ENCODE results near the gene EXOC4.

The EXOC4 gene

GRCh38 chr7:133606991-133607390 lies 354.1 kb downstream of the EXOC4 start:
- no peak overlapping the region for H3K4me3 ChIP-seq (ENCODE audit: low read depth in 1 of 2, low read length in 2 of 2)
- no peaks in the 10 kb centered on the region for H3K9me3 ChIP-seq (ENCODE audit: low read length)

GRCh38 chr7:133609806-133610205 lies 356.9 kb downstream of the EXOC4 start:
- no peaks in the 10 kb centered on the region for H3K4me1 ChIP-seq (ENCODE audit: insufficient read depth, low read length)
- no peaks in the 10 kb centered on the region for H3K36me3 ChIP-seq (ENCODE audit: insufficient read depth, low read length)
- H3K27ac ChIP-seq (ENCODE audit: low read depth, low read length): no peak overlapping the region
- no peak overlapping the region for H3K9ac ChIP-seq (ENCODE audit: low read length)
- no peak overlapping the region for H3K4me3 ChIP-seq (ENCODE audit: low read depth in 1 of 2, low read length in 2 of 2)
- H3K27me3 ChIP-seq (ENCODE audit: control insufficient read depth in 1 of 2, insufficient read depth in 2 of 2, low read length in 2 of 2): no peaks in the 10 kb centered on the region
- H3K9me3 ChIP-seq (ENCODE audit: low read length): no peaks in the 10 kb centered on the region

More at GRCh38 chr7:133606991-133607390, 354.1 kb downstream of the EXOC4 start:
- Histone ChIP-seq H3K9ac (ENCODE audit: low read length) (no peak overlapping the region), H3K36me3 (ENCODE audit: insufficient read depth, low read length) (no peaks in the 10 kb centered on the region), H3K27ac (ENCODE audit: low read depth, low read length) (no peak overlapping the region), H3K4me1 (ENCODE audit: insufficient read depth, low read length) (no peaks in the 10 kb centered on the region), H3K27me3 (ENCODE audit: control insufficient read depth in 1 of 2, insufficient read depth in 2 of 2, low read length in 2 of 2) (no peaks in the 10 kb centered on the region)

GRCh38 chr7:133611955-133612354 lies 359.1 kb downstream of the EXOC4 start:
- H3K27me3 ChIP-seq (ENCODE audit: control insufficient read depth in 1 of 2, insufficient read depth in 2 of 2, low read length in 2 of 2): no peaks in the 10 kb centered on the region
- no peak overlapping the region for H3K4me3 ChIP-seq (ENCODE audit: low read depth in 1 of 2, low read length in 2 of 2)
- no peaks in the 10 kb centered on the region for H3K9me3 ChIP-seq (ENCODE audit: low read length)
- no peak overlapping the region for H3K27ac ChIP-seq (ENCODE audit: low read depth, low read length)
- no peaks in the 10 kb centered on the region for H3K4me1 ChIP-seq (ENCODE audit: insufficient read depth, low read length)
- H3K36me3 ChIP-seq (ENCODE audit: insufficient read depth, low read length): no peaks in the 10 kb centered on the region
- H3K9ac ChIP-seq (ENCODE audit: low read length): no peak overlapping the region

DNA sequence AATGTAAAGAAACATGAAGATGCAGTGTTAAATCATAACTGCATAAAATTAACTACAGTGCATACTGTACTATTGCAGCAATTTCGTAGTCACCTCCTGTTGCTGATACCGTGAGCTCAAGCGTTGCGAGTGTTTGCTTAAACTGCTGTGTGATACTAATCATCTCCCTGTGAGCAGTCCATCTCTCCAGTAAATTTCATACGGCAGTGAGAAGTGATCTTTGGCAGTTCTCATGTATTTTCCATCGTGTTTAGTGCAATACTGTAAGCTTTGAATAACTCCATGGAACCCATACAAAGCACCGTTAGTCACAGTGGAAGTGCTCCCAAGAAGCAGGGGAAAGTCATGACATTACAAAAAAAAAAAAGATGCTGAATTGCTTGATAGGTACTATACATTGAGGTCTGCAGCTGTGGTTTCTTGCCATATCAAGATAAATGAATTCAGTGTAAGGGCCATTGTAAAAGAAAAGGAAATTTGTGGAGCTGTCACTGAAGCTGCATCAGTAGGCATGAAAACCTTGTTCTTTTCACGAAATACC lies 360.4 kb downstream of the EXOC4 start:
- no peaks in the 10 kb centered on the region for H3K4me1 ChIP-seq (ENCODE audit: insufficient read depth, low read length)
- no peak overlapping the region for H3K9ac ChIP-seq (ENCODE audit: low read length)
- no peaks in the 10 kb centered on the region for H3K9me3 ChIP-seq (ENCODE audit: low read length)
- no peak overlapping the region for H3K4me3 ChIP-seq (ENCODE audit: low read depth in 1 of 2, low read length in 2 of 2)
- H3K27ac ChIP-seq (ENCODE audit: low read depth, low read length): no peak overlapping the region
- H3K36me3 ChIP-seq (ENCODE audit: insufficient read depth, low read length): no peaks in the 10 kb centered on the region
- H3K27me3 ChIP-seq (ENCODE audit: control insufficient read depth in 1 of 2, insufficient read depth in 2 of 2, low read length in 2 of 2): no peaks in the 10 kb centered on the region

- no peak overlapping the region for H3K27ac ChIP-seq (ENCODE audit: low read depth, low read length)
- no peaks in the 10 kb centered on the region for H3K9me3 ChIP-seq (ENCODE audit: low read length)
- H3K9ac ChIP-seq (ENCODE audit: low read length): no peak overlapping the region
- no peaks in the 10 kb centered on the region for H3K27me3 ChIP-seq (ENCODE audit: control insufficient read depth in 1 of 2, insufficient read depth in 2 of 2, low read length in 2 of 2)
- H3K4me3 ChIP-seq (ENCODE audit: low read depth in 1 of 2, low read length in 2 of 2): no peak overlapping the region
- H3K4me1 ChIP-seq (ENCODE audit: insufficient read depth, low read length): no peaks in the 10 kb centered on the region
- no peaks in the 10 kb centered on the region for H3K36me3 ChIP-seq (ENCODE audit: insufficient read depth, low read length)
Measured at GRCh38 chr7:133614251-133614650, 361.4 kb downstream of the EXOC4 start.

DNA sequence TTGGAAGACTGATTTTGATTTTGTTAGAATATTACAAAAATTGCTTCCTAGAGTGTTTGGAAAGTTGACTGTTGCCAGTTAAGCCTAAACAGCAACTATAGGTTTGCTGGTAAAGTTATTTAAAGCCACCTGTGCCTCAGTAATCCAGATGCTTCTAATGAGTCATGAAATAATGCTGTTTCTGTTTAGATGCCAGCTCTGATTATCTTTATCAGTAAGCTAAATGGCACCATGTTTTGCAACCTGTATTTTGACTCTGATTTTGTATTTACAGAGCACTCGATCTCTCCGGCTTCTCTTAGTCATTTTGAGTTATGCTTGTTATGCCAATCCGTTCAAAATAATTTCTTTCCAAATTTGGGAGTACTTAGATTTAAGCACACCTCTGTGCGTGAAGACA lies 366.1 kb downstream of the EXOC4 start:
- Histone ChIP-seq H3K27me3 (ENCODE audit: control insufficient read depth in 1 of 2, insufficient read depth in 2 of 2, low read length in 2 of 2) (no peaks in the 10 kb centered on the region), H3K36me3 (ENCODE audit: insufficient read depth, low read length) (no peaks in the 10 kb centered on the region), H3K4me1 (ENCODE audit: insufficient read depth, low read length) (no peaks in the 10 kb centered on the region), H3K27ac (ENCODE audit: low read depth, low read length) (no peak overlapping the region), H3K4me3 (ENCODE audit: low read depth in 1 of 2, low read length in 2 of 2) (no peak overlapping the region), H3K9me3 (ENCODE audit: low read length) (no peaks in the 10 kb centered on the region), H3K9ac (ENCODE audit: low read length) (no peak overlapping the region)

- no peak overlapping the region for H3K4me3 ChIP-seq (ENCODE audit: low read depth in 1 of 2, low read length in 2 of 2)
- H3K9me3 ChIP-seq (ENCODE audit: low read length): no peaks in the 10 kb centered on the region
- H3K27ac ChIP-seq (ENCODE audit: low read depth, low read length): no peak overlapping the region
- no peaks in the 10 kb centered on the region for H3K4me1 ChIP-seq (ENCODE audit: insufficient read depth, low read length)
- no peaks in the 10 kb centered on the region for H3K36me3 ChIP-seq (ENCODE audit: insufficient read depth, low read length)
- H3K27me3 ChIP-seq (ENCODE audit: control insufficient read depth in 1 of 2, insufficient read depth in 2 of 2, low read length in 2 of 2): no peaks in the 10 kb centered on the region
- H3K9ac ChIP-seq (ENCODE audit: low read length): no peak overlapping the region
Measured at GRCh38 chr7:133619491-133619890, 366.6 kb downstream of the EXOC4 start.

DNA sequence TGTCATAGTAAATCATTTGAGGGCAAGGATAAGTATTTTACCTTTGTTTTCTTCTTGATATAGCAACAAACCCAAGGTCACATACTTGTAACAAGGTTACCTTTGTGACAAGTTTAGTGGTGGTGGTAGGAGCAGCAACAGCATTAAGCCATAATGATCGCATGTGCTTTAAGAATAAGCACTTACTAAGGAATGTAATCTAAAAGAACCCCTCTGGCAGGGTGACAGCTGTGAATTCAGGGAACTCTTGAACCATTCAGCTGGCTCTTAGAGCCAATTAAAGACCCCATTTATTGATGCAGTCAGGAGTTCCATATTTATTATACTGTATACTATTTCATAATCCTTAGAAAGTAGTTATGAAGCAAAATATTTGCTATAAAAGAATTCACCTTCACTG lies 370.8 kb downstream of the EXOC4 start:
- no peaks in the 10 kb centered on the region for H3K9me3 ChIP-seq (ENCODE audit: low read length)
- H3K36me3 ChIP-seq (ENCODE audit: insufficient read depth, low read length): no peaks in the 10 kb centered on the region
- no peak overlapping the region for H3K27ac ChIP-seq (ENCODE audit: low read depth, low read length)
- H3K9ac ChIP-seq (ENCODE audit: low read length): no peak overlapping the region
- no peaks in the 10 kb centered on the region for H3K4me1 ChIP-seq (ENCODE audit: insufficient read depth, low read length)
- H3K27me3 ChIP-seq (ENCODE audit: control insufficient read depth in 1 of 2, insufficient read depth in 2 of 2, low read length in 2 of 2): no peaks in the 10 kb centered on the region
- H3K4me3 ChIP-seq (ENCODE audit: low read depth in 1 of 2, low read length in 2 of 2): no peak overlapping the region

GRCh38 chr7:133625046-133625445 lies 372.2 kb downstream of the EXOC4 start:
- no peak overlapping the region for H3K27ac ChIP-seq (ENCODE audit: low read depth, low read length)
- no peaks in the 10 kb centered on the region for H3K27me3 ChIP-seq (ENCODE audit: control insufficient read depth in 1 of 2, insufficient read depth in 2 of 2, low read length in 2 of 2)
- peaks cover 2% of the 10 kb centered on the region for H3K36me3 ChIP-seq (ENCODE audit: insufficient read depth, low read length)
- no peaks in the 10 kb centered on the region for H3K9me3 ChIP-seq (ENCODE audit: low read length)
- no peaks in the 10 kb centered on the region for H3K4me1 ChIP-seq (ENCODE audit: insufficient read depth, low read length)
- no peak overlapping the region for H3K4me3 ChIP-seq (ENCODE audit: low read depth in 1 of 2, low read length in 2 of 2)
- no peak overlapping the region for H3K9ac ChIP-seq (ENCODE audit: low read length)

GRCh38 chr7:133629701-133630100 lies 376.8 kb downstream of the EXOC4 start:
- no peak overlapping the region for H3K9ac ChIP-seq (ENCODE audit: low read length)
- H3K4me1 ChIP-seq (ENCODE audit: insufficient read depth, low read length): no peaks in the 10 kb centered on the region
- no peak overlapping the region for H3K4me3 ChIP-seq (ENCODE audit: low read depth in 1 of 2, low read length in 2 of 2)
- no peaks in the 10 kb centered on the region for H3K9me3 ChIP-seq (ENCODE audit: low read length)
- no peaks in the 10 kb centered on the region for H3K27me3 ChIP-seq (ENCODE audit: control insufficient read depth in 1 of 2, insufficient read depth in 2 of 2, low read length in 2 of 2)
- no peak overlapping the region for H3K27ac ChIP-seq (ENCODE audit: low read depth, low read length)
- peaks cover 7% of the 10 kb centered on the region for H3K36me3 ChIP-seq (ENCODE audit: insufficient read depth, low read length)

DNA sequence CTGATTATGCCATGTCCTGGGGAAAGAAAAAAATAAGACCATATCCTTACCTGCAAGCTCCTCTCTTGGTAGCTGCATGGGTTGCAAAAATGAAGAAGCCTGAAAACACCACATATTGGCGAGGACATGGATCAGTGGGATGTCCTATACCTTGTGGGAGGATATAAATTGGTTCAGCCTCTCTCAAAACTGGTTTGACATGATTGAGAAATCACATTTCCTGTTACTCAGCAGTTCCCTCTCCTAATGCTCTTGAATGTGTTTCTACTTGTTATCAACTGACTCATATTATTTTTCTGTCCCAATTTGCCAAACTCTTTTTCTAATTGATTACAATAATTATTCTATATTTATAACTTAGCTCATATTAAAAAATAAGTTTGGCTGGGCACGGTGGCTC lies 380.2 kb downstream of the EXOC4 start:
- Histone ChIP-seq H3K27me3 (ENCODE audit: control insufficient read depth in 1 of 2, insufficient read depth in 2 of 2, low read length in 2 of 2) (no peaks in the 10 kb centered on the region), H3K4me1 (ENCODE audit: insufficient read depth, low read length) (no peaks in the 10 kb centered on the region), H3K9me3 (ENCODE audit: low read length) (no peaks in the 10 kb centered on the region), H3K36me3 (ENCODE audit: insufficient read depth, low read length) (peaks cover 7% of the 10 kb centered on the region), H3K9ac (ENCODE audit: low read length) (no peak overlapping the region), H3K27ac (ENCODE audit: low read depth, low read length) (no peak overlapping the region), H3K4me3 (ENCODE audit: low read depth in 1 of 2, low read length in 2 of 2) (no peak overlapping the region)

- Histone ChIP-seq H3K27me3 (ENCODE audit: control insufficient read depth in 1 of 2, insufficient read depth in 2 of 2, low read length in 2 of 2) (no peaks in the 10 kb centered on the region), H3K36me3 (ENCODE audit: insufficient read depth, low read length) (no peaks in the 10 kb centered on the region), H3K4me3 (ENCODE audit: low read depth in 1 of 2, low read length in 2 of 2) (no peak overlapping the region), H3K4me1 (ENCODE audit: insufficient read depth, low read length) (no peaks in the 10 kb centered on the region), H3K27ac (ENCODE audit: low read depth, low read length) (no peak overlapping the region), H3K9me3 (ENCODE audit: low read length) (no peaks in the 10 kb centered on the region), H3K9ac (ENCODE audit: low read length) (no peak overlapping the region)
Measured at GRCh38 chr7:133635541-133635940, 382.7 kb downstream of the EXOC4 start.

All from muscle layer of colon (tissue), 2 donors.